K562 (cell line): ENCODE measurements around the gene DXO. TPM values are rescaled to one million over a fixed set of nuclear protein-coding genes. Genes with fewer than 3 reads are reported as not detected.
"Not testable (repeated sequence)": the region's sequence is repeated elsewhere in the genome, so short reads cannot be mapped to it uniquely, and the experiment has no call there.

ENCODE experiments used
- ATAC-seq: fragments of 200-7000 bp; cut with Tn5 transposase; 3 replicates; pipeline ENCODE4 v1.9.1; 2020; ENCODE audit warnings: moderate library complexity
- BruUV-seq: library from RNA; stranded (reverse); fragments of 400-500 nt; replicated peaks from 2 replicates; lab custom pipeline; 2021; lab: Mats Ljungman, UMichigan
- CTCF ChIA-PET: fragments of 300-600 bp; formaldehyde crosslinking; extraction: SDS; loops from one replicate; lab custom pipeline; 2021; ENCODE audit warnings: low intra/inter-chr PET ratio; lab: Yijun Ruan, JAX
- POLR2A ChIA-PET: fragments of 300-600, 350-650 bp; sonication (Branson Sonifier 250); formaldehyde crosslinking; extraction: SDS; loops from one replicate; lab custom pipeline; 2021; ENCODE audit warnings: antibody characterized with exemption, inconsistent platforms; lab: Yijun Ruan, JAX
- DNase-seq, 4 experiments: peaks; one replicate each; pipeline versions ENCODE4 v3.0.0 to v3.0.0-alpha.2; 2011 to 2018; ENCODE audit warnings: low spot score in 3 of 4, mixed read lengths in 3 of 4; ENCODE audit errors: extremely low read depth in 1 of 4
- FAIRE-seq: peaks from 2 replicates; lab custom pipeline; 2011; peaks lifted over from hg19 to GRCh38; lab: Jason Lieb, UNC
- H2AFZ ChIP-seq: 2 replicates; pipeline ENCODE4 v1.6.0; 2011; ENCODE audit warnings: low read depth, low read length, control low read depth, inconsistent platforms
- H3K27ac ChIP-seq: fragments of 200-600 bp; 3 replicates; pipeline ENCODE4 v1.8.0; 2011; ENCODE audit warnings: low read depth, mild to moderate bottlenecking, control low read depth, inconsistent platforms, low read length, moderate library complexity, mixed read lengths; ENCODE audit errors: extremely low read depth
- H3K27me3 ChIP-seq, 2 experiments: fragments of 300-600 bp in 1 of 2; 2 replicates in 1 of 2; 3 replicates in 1 of 2; pipeline versions ENCODE4 v1.6.0 to v1.8.0; 2011; ENCODE audit warnings: inconsistent platforms in 2 of 2, low read length in 2 of 2, mild to moderate bottlenecking in 1 of 2, mixed read lengths in 1 of 2, moderate library complexity in 1 of 2; ENCODE audit not compliant: control insufficient read depth in 2 of 2, insufficient read depth in 2 of 2
- H3K36me3 ChIP-seq: fragments of 300-600 bp; 3 replicates; pipeline ENCODE4 v1.8.0; 2011; ENCODE audit warnings: mild to moderate bottlenecking, low read length, inconsistent platforms; ENCODE audit not compliant: control insufficient read depth, insufficient read depth
- H3K4me1 ChIP-seq, 2 experiments: fragments of 200-600 bp in 1 of 2; replicated peaks in 1 of 2; 2 replicates in 1 of 2; 3 replicates in 1 of 2; pipeline versions ENCODE4 v1.5.1 to v1.8.0; 2011; ENCODE audit warnings: inconsistent platforms in 2 of 2, low read length in 2 of 2, mild to moderate bottlenecking in 1 of 2, mixed read lengths in 1 of 2, moderate library complexity in 1 of 2; ENCODE audit not compliant: control insufficient read depth in 2 of 2, insufficient read depth in 2 of 2
- H3K4me2 ChIP-seq: 2 replicates; pipeline ENCODE4 v1.6.1; 2011; ENCODE audit warnings: low read length, control low read depth, inconsistent platforms, mixed read lengths; ENCODE audit not compliant: insufficient read depth
- H3K4me3 ChIP-seq: fragments of 200-600 bp; sonication (generic), shearing (Covaris generic); 2 replicates; pipeline ENCODE4 v1.5.1; 2016; ENCODE audit warnings: control low read depth, inconsistent platforms
- H3K79me2 ChIP-seq: fragments of 200-600 bp; 3 replicates; pipeline ENCODE4 v1.8.0; 2011; ENCODE audit warnings: low read length, inconsistent platforms; ENCODE audit not compliant: control insufficient read depth, insufficient read depth
- H3K9ac ChIP-seq, 2 experiments: 2 replicates each; pipeline versions ENCODE4 v1.6.0 to v1.6.1; 2011; ENCODE audit warnings: low read depth in 2 of 2, low read length in 2 of 2, control low read depth in 1 of 2, inconsistent platforms in 1 of 2, mild to moderate bottlenecking in 1 of 2, mixed read lengths in 1 of 2; ENCODE audit not compliant: insufficient read depth in 1 of 2
- H3K9me1 ChIP-seq: one replicate; pipeline ENCODE4 v1.6.0; 2011; ENCODE audit warnings: inconsistent platforms, mild to moderate bottlenecking, low read length, moderate library complexity; ENCODE audit not compliant: control insufficient read depth, insufficient read depth
- H3K9me3 ChIP-seq: replicated peaks from 2 replicates; pipeline ENCODE4 v1.5.1; 2011; ENCODE audit warnings: low read depth, low read length, inconsistent platforms; ENCODE audit not compliant: control insufficient read depth, insufficient read depth
- H4K20me1 ChIP-seq: replicated peaks from 2 replicates; pipeline ENCODE4 v1.6.1; 2011; ENCODE audit warnings: low read length, inconsistent platforms, mixed read lengths; ENCODE audit not compliant: control insufficient read depth, insufficient read depth
- BCOR ChIP-seq: fragments of 450-650 bp; IDR thresholded peaks from 2 replicates; pipeline ENCODE4 v1.6.1; 2016
- DIDO1 ChIP-seq: fragments of 450-650 bp; IDR thresholded peaks from 2 replicates; pipeline ENCODE4 v1.6.1; 2016; ENCODE audit warnings: low read depth, missing biosample characterization, missing genetic modification characterization
- KDM1A ChIP-seq, 2 experiments: fragments of 450-650 bp; IDR thresholded peaks; 2 replicates each; pipeline ENCODE4 v1.6.1; 2016; ENCODE audit warnings: mild to moderate bottlenecking in 2 of 2
- MAFF ChIP-seq: IDR thresholded peaks from 2 replicates; pipeline ENCODE4 v1.6.1; 2012; ENCODE audit warnings: low read length, improper control_type of control experiment
- ZNF146 ChIP-seq: IDR thresholded peaks from one replicate; pipeline ENCODE4 v1.6.1; 2018; ENCODE audit warnings: missing compliant biosample characterization; ENCODE audit not compliant: unreplicated experiment
- WGBS: fragments of 100-300 bp; shearing (Covaris generic); methylation state at CpG from one replicate; pipeline ENCODE4 v1.1.6; 2016; ENCODE audit warnings: low coverage, mixed read lengths; ENCODE audit not compliant: insufficient coverage; ENCODE audit errors: missing lambda C conversion rate; 5-methylcytosine and 5-hydroxymethylcytosine counted together
- in situ Hi-C: fragments of 300-500 bp; cut with MboI; formaldehyde crosslinking; loops from 4 replicates; pipeline ENCODE4 v1.15.0; 2018; ENCODE audit warnings: inconsistent platforms, mixed read lengths
- intact Hi-C: fragments of 100-400 bp; cut with micrococcal nuclease; formaldehyde crosslinking; loops from 2 replicates; pipeline ENCODE4 v1.14.2; 2022
- polyA plus RNA-seq, 8 experiments: library from polyadenylated mRNA; depleted of rRNA in 4 of 8; stranded (reverse) in 5 of 8; unstranded in 3 of 8; fragments of >200 nt; fragmentation: Nextera tagmentation in 2 of 8; fragmentation: Illumina TruSeq in 1 of 8; extraction: Ambion mirVana in 2 of 8; extraction: Trizol in 1 of 8; gene quantifications; 2 replicates each; pipeline versions ENCODE4 v1.2.1 to v1.2.3, GENCODE V29; 2011 to 2014; ENCODE audit warnings: inconsistent platforms in 1 of 8, missing spikeins in 1 of 8
- total RNA-seq, 7 experiments: library from RNA; depleted of rRNA in 6 of 7; stranded (reverse); fragments of >200 nt in 6 of 7; fragmentation: Illumina TruSeq in 2 of 7; extraction: Trizol in 2 of 7; gene quantifications; 2 replicates each; pipeline versions ENCODE4 v1.2.1 to v1.2.3, GENCODE V29; 2011 to 2021; ENCODE audit warnings: low replicate concordance in 1 of 7

DXO gene
- total and polyA plus RNA-seq, 9 of the 15 experiments (the other 6 are each of a cell fraction or from before 2014, with no cell fraction given) = 6.4 to 35.1 (median 19.4) TPM

DNA sequence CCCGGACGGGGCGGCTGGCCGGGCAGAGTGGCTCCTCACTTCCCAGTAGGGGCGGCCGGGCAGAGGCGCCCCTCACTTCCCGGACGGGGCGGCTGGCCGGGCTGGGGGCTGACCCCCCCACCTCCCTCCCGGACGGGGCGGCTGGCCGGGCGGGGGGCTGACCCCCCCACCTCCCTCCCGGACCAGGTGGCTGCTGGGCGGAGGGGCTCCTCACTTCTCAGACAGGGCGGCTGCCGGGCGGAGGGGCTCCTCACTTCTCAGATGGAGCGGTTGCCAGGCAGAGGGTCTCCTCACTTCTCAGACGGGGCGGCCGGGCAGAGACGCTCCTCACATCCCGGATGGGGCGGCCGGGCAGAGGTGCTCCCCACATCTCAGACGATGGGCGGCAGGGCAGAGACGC, 39.8 kb downstream of the DXO start:
- DNase-seq, BruUV-seq, POLR2A ChIA-PET, ATAC-seq, H3K79me2 ChIP-seq, H3K9me1 ChIP-seq, H4K20me1 ChIP-seq, H3K27ac ChIP-seq, H3K36me3 ChIP-seq, H3K9me3 ChIP-seq, intact Hi-C loops, H3K4me2 ChIP-seq, H3K9ac ChIP-seq, H3K4me3 ChIP-seq, H2AFZ ChIP-seq, CTCF ChIA-PET, FAIRE-seq, in situ Hi-C loops: not testable (repeated sequence)
- peaks cover 6 to 13% of the 10 kb centered on the region in 2 experiments; a peak in 4 of 5 replicates for H3K4me1 ChIP-seq
- H3K27me3 ChIP-seq = peaks cover 8 to 12% of the 10 kb centered on the region in 2 experiments; a peak in 2 of 5 replicates
- WGBS = 52% methylated on average over 4 of the region's 32 CpGs

GRCh38 chr6:31930962-31931361, 41.0 kb downstream of the DXO start:
- Histone ChIP-seq H4K20me1 (no peaks in the 10 kb centered on the region), H3K27me3 (peaks cover 8 to 12% of the 10 kb centered on the region in 2 experiments; a peak in 2 of 5 replicates), H3K27ac (no peak overlapping the region), H3K4me2 (no peak overlapping the region), H3K79me2 (no peaks in the 10 kb centered on the region), H3K9me3 (peaks cover 2% of the 10 kb centered on the region; the same call in 1 of the 2 replicates), H3K9me1 (no peaks in the 10 kb centered on the region), H3K4me1 (peaks cover 6 to 13% of the 10 kb centered on the region in 2 experiments; a peak in 4 of 5 replicates), H2AFZ (no peak overlapping the region), H3K9ac (no peak overlapping the region), H3K36me3 (no peaks in the 10 kb centered on the region), H3K4me3 (no peak overlapping the region)
- no TSS peak for BruUV-seq
- FAIRE-seq = no peak
- in situ Hi-C loops = no loop called here
- ChIA-PET CTCF (no interaction called here), POLR2A (interaction anchor here (1.1 kb wide), 1 partner anchor 247 kb away, joined by 3 read pairs; no protein-coding TSS in a partner anchor)
- WGBS = 94% methylated on average over 1 of the region's 1 CpG
- DNase-seq = no peak
- intact Hi-C loops = no loop called here
- TF ChIP-seq BCOR (peak; percentile 51), KDM1A (IDR thresholded peaks at IDR 0.05) (peak in 1 of 2 experiments; percentile 29; a peak in 1 of 4 replicates), DIDO1 (tag) (no peak), ZNF146 (peak; percentile 66), MAFF (no peak)
- no peak for ATAC-seq
